K562 (cell line): ENCODE data around the gene ARMC8. TPM values are rescaled to one million over a fixed set of nuclear protein-coding genes. Genes with fewer than 3 reads are reported as not detected.

ENCODE experiments used
- ATAC-seq: fragments of 200-7000 bp; cut with Tn5 transposase; 3 replicates; pipeline ENCODE4 v1.9.1; 2020; ENCODE audit warnings: moderate library complexity
- BruUV-seq: library from RNA; stranded (reverse); fragments of 400-500 nt; replicated peaks from 2 replicates; lab custom pipeline; 2021; lab: Mats Ljungman, UMichigan
- CTCF ChIA-PET: fragments of 300-600 bp; formaldehyde crosslinking; extraction: SDS; loops from one replicate; lab custom pipeline; 2021; ENCODE audit warnings: low intra/inter-chr PET ratio; lab: Yijun Ruan, JAX
- POLR2A ChIA-PET: fragments of 300-600, 350-650 bp; sonication (Branson Sonifier 250); formaldehyde crosslinking; extraction: SDS; loops from one replicate; lab custom pipeline; 2021; ENCODE audit warnings: antibody characterized with exemption, inconsistent platforms; lab: Yijun Ruan, JAX
- DNase-seq, 4 experiments: peaks; one replicate each; pipeline versions ENCODE4 v3.0.0 to v3.0.0-alpha.2; 2011 to 2018; ENCODE audit warnings: low spot score in 3 of 4, mixed read lengths in 3 of 4; ENCODE audit errors: extremely low read depth in 1 of 4
- FAIRE-seq: peaks from 2 replicates; lab custom pipeline; 2011; peaks lifted over from hg19 to GRCh38; lab: Jason Lieb, UNC
- H2AFZ ChIP-seq: 2 replicates; pipeline ENCODE4 v1.6.0; 2011; ENCODE audit warnings: low read depth, low read length, control low read depth, inconsistent platforms
- H3K27ac ChIP-seq: fragments of 200-600 bp; 3 replicates; pipeline ENCODE4 v1.8.0; 2011; ENCODE audit warnings: low read depth, mild to moderate bottlenecking, control low read depth, inconsistent platforms, low read length, moderate library complexity, mixed read lengths; ENCODE audit errors: extremely low read depth
- H3K27me3 ChIP-seq, 2 experiments: fragments of 300-600 bp in 1 of 2; 2 replicates in 1 of 2; 3 replicates in 1 of 2; pipeline versions ENCODE4 v1.6.0 to v1.8.0; 2011; ENCODE audit warnings: inconsistent platforms in 2 of 2, low read length in 2 of 2, mild to moderate bottlenecking in 1 of 2, mixed read lengths in 1 of 2, moderate library complexity in 1 of 2; ENCODE audit not compliant: control insufficient read depth in 2 of 2, insufficient read depth in 2 of 2
- H3K36me3 ChIP-seq: fragments of 300-600 bp; 3 replicates; pipeline ENCODE4 v1.8.0; 2011; ENCODE audit warnings: mild to moderate bottlenecking, low read length, inconsistent platforms; ENCODE audit not compliant: control insufficient read depth, insufficient read depth
- H3K4me1 ChIP-seq, 2 experiments: fragments of 200-600 bp in 1 of 2; replicated peaks in 1 of 2; 2 replicates in 1 of 2; 3 replicates in 1 of 2; pipeline versions ENCODE4 v1.5.1 to v1.8.0; 2011; ENCODE audit warnings: inconsistent platforms in 2 of 2, low read length in 2 of 2, mild to moderate bottlenecking in 1 of 2, mixed read lengths in 1 of 2, moderate library complexity in 1 of 2; ENCODE audit not compliant: control insufficient read depth in 2 of 2, insufficient read depth in 2 of 2
- H3K4me2 ChIP-seq: 2 replicates; pipeline ENCODE4 v1.6.1; 2011; ENCODE audit warnings: low read length, control low read depth, inconsistent platforms, mixed read lengths; ENCODE audit not compliant: insufficient read depth
- H3K4me3 ChIP-seq: fragments of 200-600 bp; sonication (generic), shearing (Covaris generic); 2 replicates; pipeline ENCODE4 v1.5.1; 2016; ENCODE audit warnings: control low read depth, inconsistent platforms
- H3K79me2 ChIP-seq: fragments of 200-600 bp; 3 replicates; pipeline ENCODE4 v1.8.0; 2011; ENCODE audit warnings: low read length, inconsistent platforms; ENCODE audit not compliant: control insufficient read depth, insufficient read depth
- H3K9ac ChIP-seq, 2 experiments: 2 replicates each; pipeline versions ENCODE4 v1.6.0 to v1.6.1; 2011; ENCODE audit warnings: low read depth in 2 of 2, low read length in 2 of 2, control low read depth in 1 of 2, inconsistent platforms in 1 of 2, mild to moderate bottlenecking in 1 of 2, mixed read lengths in 1 of 2; ENCODE audit not compliant: insufficient read depth in 1 of 2
- H3K9me1 ChIP-seq: one replicate; pipeline ENCODE4 v1.6.0; 2011; ENCODE audit warnings: inconsistent platforms, mild to moderate bottlenecking, low read length, moderate library complexity; ENCODE audit not compliant: control insufficient read depth, insufficient read depth
- H3K9me3 ChIP-seq: replicated peaks from 2 replicates; pipeline ENCODE4 v1.5.1; 2011; ENCODE audit warnings: low read depth, low read length, inconsistent platforms; ENCODE audit not compliant: control insufficient read depth, insufficient read depth
- H4K20me1 ChIP-seq: replicated peaks from 2 replicates; pipeline ENCODE4 v1.6.1; 2011; ENCODE audit warnings: low read length, inconsistent platforms, mixed read lengths; ENCODE audit not compliant: control insufficient read depth, insufficient read depth
- BRD4 ChIP-seq: fragments of 200-600 bp; sonication (generic); IDR thresholded peaks from 2 replicates; pipeline ENCODE4 v1.6.1; 2017; ENCODE audit warnings: inconsistent platforms
- CBX3 ChIP-seq, 2 experiments: IDR thresholded peaks; 1 replicate in 1 of 2; 2 replicates in 1 of 2; pipeline ENCODE4 v1.6.1; 2012; ENCODE audit warnings: inconsistent platforms in 2 of 2, low read length in 2 of 2, borderline replicate concordance in 1 of 2, control low read depth in 1 of 2
- CREM ChIP-seq: IDR thresholded peaks from 2 replicates; pipeline ENCODE4 v1.6.1; 2014; ENCODE audit warnings: antibody characterized with exemption, low read depth
- HDAC2 ChIP-seq: fragments of 450-650 bp; IDR thresholded peaks from 2 replicates; pipeline ENCODE4 v1.6.1; 2016; ENCODE audit warnings: mild to moderate bottlenecking
- PCBP2 ChIP-seq: fragments of 200-400 bp; formaldehyde crosslinking; IDR thresholded peaks from 2 replicates; pipeline ENCODE4 v1.6.1; 2018; ENCODE audit warnings: low read length, low read depth, mild to moderate bottlenecking, moderate library complexity; ENCODE audit not compliant: poor library complexity, severe bottlenecking
- ZBTB2 ChIP-seq: fragments of 450-650 bp; IDR thresholded peaks from 2 replicates; pipeline ENCODE4 v1.6.1; 2016; ENCODE audit warnings: antibody characterized with exemption
- ZFP1 ChIP-seq: fragments of 450-650 bp; formaldehyde crosslinking; IDR thresholded peaks from 2 replicates; pipeline ENCODE4 v1.4.0; 2020; ENCODE audit warnings: mild to moderate bottlenecking, mixed read lengths
- ZNF143 ChIP-seq: sonication (generic); formaldehyde crosslinking; IDR thresholded peaks from 2 replicates; pipeline ENCODE4 v1.9.0; 2022; ENCODE audit warnings: mild to moderate bottlenecking, missing genetic modification reagents
- ZNF766 ChIP-seq: fragments of 200-800 bp; sonication (Bioruptor generic); conservative IDR thresholded peaks from 2 replicates; pipeline ENCODE4 v1.6.1; 2016; ENCODE audit warnings: missing genetic modification characterization, missing compliant biosample characterization
- ZNF830 ChIP-seq: fragments of 250-450 bp; sonication (Bioruptor Pico); IDR thresholded peaks from 2 replicates; pipeline ENCODE4 v1.5.0; 2021; ENCODE audit warnings: mild to moderate bottlenecking
- WGBS: fragments of 100-300 bp; shearing (Covaris generic); methylation state at CpG from one replicate; pipeline ENCODE4 v1.1.6; 2016; ENCODE audit warnings: low coverage, mixed read lengths; ENCODE audit not compliant: insufficient coverage; ENCODE audit errors: missing lambda C conversion rate; 5-methylcytosine and 5-hydroxymethylcytosine counted together
- in situ Hi-C: fragments of 300-500 bp; cut with MboI; formaldehyde crosslinking; loops from 4 replicates; pipeline ENCODE4 v1.15.0; 2018; ENCODE audit warnings: inconsistent platforms, mixed read lengths
- intact Hi-C: fragments of 100-400 bp; cut with micrococcal nuclease; formaldehyde crosslinking; loops from 2 replicates; pipeline ENCODE4 v1.14.2; 2022
- polyA plus RNA-seq, 8 experiments: library from polyadenylated mRNA; depleted of rRNA in 4 of 8; stranded (reverse) in 5 of 8; unstranded in 3 of 8; fragments of >200 nt; fragmentation: Nextera tagmentation in 2 of 8; fragmentation: Illumina TruSeq in 1 of 8; extraction: Ambion mirVana in 2 of 8; extraction: Trizol in 1 of 8; gene quantifications; 2 replicates each; pipeline versions ENCODE4 v1.2.1 to v1.2.3, GENCODE V29; 2011 to 2014; ENCODE audit warnings: inconsistent platforms in 1 of 8, missing spikeins in 1 of 8
- total RNA-seq, 7 experiments: library from RNA; depleted of rRNA in 6 of 7; stranded (reverse); fragments of >200 nt in 6 of 7; fragmentation: Illumina TruSeq in 2 of 7; extraction: Trizol in 2 of 7; gene quantifications; 2 replicates each; pipeline versions ENCODE4 v1.2.1 to v1.2.3, GENCODE V29; 2011 to 2021; ENCODE audit warnings: low replicate concordance in 1 of 7
- TF ChIP-seq, protein P1 (sequence below): IDR thresholded peaks from 2 replicates; pipeline ENCODE4 v1.6.1; 2012; ENCODE audit warnings: low read depth, low read length, improper control_type of control experiment, borderline replicate concordance
- TF ChIP-seq, protein P2 (sequence below): fragments of 450-650 bp; IDR thresholded peaks from 2 replicates; pipeline ENCODE4 v1.6.1; 2017; ENCODE audit warnings: mild to moderate bottlenecking, moderate library complexity

ARMC8 gene
- total and polyA plus RNA-seq, 9 of the 15 experiments (the other 6 are each of a cell fraction or from before 2014, with no cell fraction given): 22.4 to 76.1 (median 37.3) TPM

DNA sequence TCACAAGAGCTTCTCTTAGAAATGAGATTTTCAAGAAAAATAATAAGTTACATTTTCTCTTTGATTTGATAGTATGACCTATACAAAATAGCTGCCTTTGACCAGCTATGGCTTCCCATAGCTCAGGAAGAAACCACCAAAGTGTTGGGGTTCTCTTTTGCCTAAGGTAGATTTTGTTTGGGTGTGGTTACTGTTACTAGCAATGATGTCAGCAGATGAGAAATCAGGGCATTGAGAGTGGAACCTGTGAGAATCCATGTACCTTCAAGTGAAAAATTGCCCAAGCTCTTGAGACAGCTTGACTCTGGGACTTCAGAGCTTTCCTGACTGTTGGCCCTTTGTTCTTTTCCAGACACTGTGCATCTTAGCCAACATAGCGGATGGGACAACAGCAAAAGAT, 97.0 kb downstream of the ARMC8 start:
- 94% methylated on average over 1 of the region's 1 CpG for WGBS
- CTCF ChIA-PET: no interaction called here
- H3K9me1 ChIP-seq: no peaks in the 10 kb centered on the region
- FAIRE-seq (no peak), DNase-seq (no peak), ATAC-seq (no peak)
- BruUV-seq: no TSS peak
- no peak overlapping the region for H3K4me3 ChIP-seq
- intact Hi-C loops: no loop called here
- no peaks in the 10 kb centered on the region for H3K4me1 ChIP-seq
- no peaks in the 10 kb centered on the region for H3K79me2 ChIP-seq
- POLR2A ChIA-PET: interaction anchor here (0.8 to 1.2 kb wide), 2 partner anchors 10 to 32 kb away, joined by 3 read pairs; no protein-coding TSS in a partner anchor
- peaks cover 47% of the 10 kb centered on the region; the same call in 2 of the 3 replicates for H3K36me3 ChIP-seq
- H3K27me3 ChIP-seq: no peaks in the 10 kb centered on the region
- TF ChIP-seq ZBTB2: no peak
- TF ChIP-seq CBX3 (IDR thresholded peaks at IDR 0.05; ENCODE audit: borderline replicate concordance in 1 of 2, low read length in 2 of 2): no peak
- no peak for TF ChIP-seq ZFP1 (CRISPR knock-in tag)
- TF ChIP-seq PCBP2: no peak
- TF ChIP-seq HDAC2: no peak
- no peak for TF ChIP-seq BRD4
- TF ChIP-seq, protein P1, sequence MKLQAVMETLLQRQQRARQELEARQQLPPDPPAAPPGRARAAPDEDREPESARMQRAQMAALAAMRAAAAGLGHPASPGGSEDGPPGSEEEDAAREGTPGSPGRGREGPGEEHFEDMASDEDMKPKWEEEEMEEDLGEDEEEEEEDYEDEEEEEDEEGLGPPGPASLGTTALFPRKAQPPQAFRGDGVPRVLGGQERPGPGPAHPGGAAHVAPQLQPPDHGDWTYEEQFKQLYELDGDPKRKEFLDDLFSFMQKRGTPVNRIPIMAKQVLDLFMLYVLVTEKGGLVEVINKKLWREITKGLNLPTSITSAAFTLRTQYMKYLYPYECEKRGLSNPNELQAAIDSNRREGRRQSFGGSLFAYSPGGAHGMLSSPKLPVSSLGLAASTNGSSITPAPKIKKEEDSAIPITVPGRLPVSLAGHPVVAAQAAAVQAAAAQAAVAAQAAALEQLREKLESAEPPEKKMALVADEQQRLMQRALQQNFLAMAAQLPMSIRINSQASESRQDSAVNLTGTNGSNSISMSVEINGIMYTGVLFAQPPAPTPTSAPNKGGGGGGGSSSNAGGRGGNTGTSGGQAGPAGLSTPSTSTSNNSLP: no peak
- TF ChIP-seq, protein P2, sequence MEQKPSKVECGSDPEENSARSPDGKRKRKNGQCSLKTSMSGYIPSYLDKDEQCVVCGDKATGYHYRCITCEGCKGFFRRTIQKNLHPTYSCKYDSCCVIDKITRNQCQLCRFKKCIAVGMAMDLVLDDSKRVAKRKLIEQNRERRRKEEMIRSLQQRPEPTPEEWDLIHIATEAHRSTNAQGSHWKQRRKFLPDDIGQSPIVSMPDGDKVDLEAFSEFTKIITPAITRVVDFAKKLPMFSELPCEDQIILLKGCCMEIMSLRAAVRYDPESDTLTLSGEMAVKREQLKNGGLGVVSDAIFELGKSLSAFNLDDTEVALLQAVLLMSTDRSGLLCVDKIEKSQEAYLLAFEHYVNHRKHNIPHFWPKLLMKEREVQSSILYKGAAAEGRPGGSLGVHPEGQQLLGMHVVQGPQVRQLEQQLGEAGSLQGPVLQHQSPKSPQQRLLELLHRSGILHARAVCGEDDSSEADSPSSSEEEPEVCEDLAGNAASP: no peak
- TF ChIP-seq ZNF143 (CRISPR knock-in tag): no peak
- no peak for TF ChIP-seq ZNF830 (CRISPR knock-in tag)
- no peak for TF ChIP-seq ZNF766 (CRISPR knock-in tag)
- TF ChIP-seq CREM: no peak
- H3K9me3 ChIP-seq: no peaks in the 10 kb centered on the region
- in situ Hi-C loops: no loop called here
- no peak overlapping the region for H3K27ac ChIP-seq
- H2AFZ ChIP-seq: no peak overlapping the region
- H4K20me1 ChIP-seq: no peaks in the 10 kb centered on the region
- H3K4me2 ChIP-seq: no peak overlapping the region
- H3K9ac ChIP-seq: no peak overlapping the region
